OCI-LY1 (cell line): ENCODE measurements around the gene C19orf47.
A peak's percentile ranks its signal among the peaks of the same experiment; 100 is the strongest.

Experiments
- H2AFZ ChIP-seq: fragments of 200-600 bp; sonication (generic), shearing (Covaris generic); 2 replicates; pipeline ENCODE4 v1.6.0; 2014; ENCODE audit warnings: antibody characterized with exemption, mild to moderate bottlenecking, low read length
- H3F3A ChIP-seq: fragments of 200-600 bp; sonication (generic), shearing (Covaris generic); 2 replicates; pipeline ENCODE4 v1.6.0; 2014; ENCODE audit warnings: mild to moderate bottlenecking, antibody characterized with exemption, low read length, moderate library complexity; ENCODE audit not compliant: insufficient read depth
- H3K27ac ChIP-seq: fragments of 200-600 bp; sonication (generic); 2 replicates; pipeline ENCODE4 v1.5.1; 2014; ENCODE audit warnings: low read length, mixed run types, mild to moderate bottlenecking, low read depth; ENCODE audit not compliant: poor library complexity, severe bottlenecking
- H3K27me3 ChIP-seq: fragments of 200-600 bp; sonication (generic); 2 replicates; pipeline ENCODE4 v1.6.0; 2014; ENCODE audit warnings: antibody characterized with exemption, mild to moderate bottlenecking, low read length, moderate library complexity; ENCODE audit not compliant: insufficient read depth
- H3K36me3 ChIP-seq: fragments of 200-600 bp; sonication (generic); 2 replicates; pipeline ENCODE4 v1.6.1; 2014; ENCODE audit warnings: mild to moderate bottlenecking, antibody characterized with exemption, low read length, moderate library complexity, mixed read lengths; ENCODE audit not compliant: insufficient read depth
- H3K4me1 ChIP-seq: fragments of 200-600 bp; sonication (generic); 2 replicates; pipeline ENCODE4 v1.5.1; 2014; ENCODE audit warnings: mild to moderate bottlenecking, low read length, moderate library complexity; ENCODE audit not compliant: insufficient read depth, severe bottlenecking
- H3K4me2 ChIP-seq: fragments of 200-600 bp; sonication (generic), shearing (Covaris generic); 2 replicates; pipeline ENCODE4 v1.6.1; 2014; ENCODE audit warnings: low read length
- H3K4me3 ChIP-seq: fragments of 200-600 bp; sonication (generic); 2 replicates; pipeline ENCODE4 v1.5.1; 2014; ENCODE audit warnings: low read length, low read depth, mild to moderate bottlenecking, mixed read lengths; ENCODE audit not compliant: poor library complexity, severe bottlenecking
- H3K79me2 ChIP-seq: fragments of 200-600 bp; shearing (Covaris generic); 2 replicates; pipeline ENCODE4 v1.6.1; 2016; ENCODE audit warnings: mixed run types, low read length, mixed read lengths; ENCODE audit not compliant: insufficient read depth
- H3K9ac ChIP-seq: fragments of 200-600 bp; sonication (generic), shearing (Covaris generic); 2 replicates; pipeline ENCODE4 v1.6.1; 2014; ENCODE audit warnings: mild to moderate bottlenecking, low read length, mixed read lengths
- H3K9me2 ChIP-seq: fragments of 200-600 bp; sonication (generic), shearing (Covaris generic); 2 replicates; pipeline ENCODE4 v1.6.1; 2014; ENCODE audit warnings: low read depth, mild to moderate bottlenecking, low read length, mixed read lengths
- H3K9me3 ChIP-seq: fragments of 200-600 bp; shearing (Covaris generic); 2 replicates; pipeline ENCODE4 v1.6.1; 2014; ENCODE audit warnings: low read length, mixed read lengths
- H4K20me1 ChIP-seq: fragments of 200-600 bp; sonication (generic), shearing (Covaris generic); 2 replicates; pipeline ENCODE4 v1.6.0; 2016; ENCODE audit warnings: mild to moderate bottlenecking, low read length; ENCODE audit not compliant: insufficient read depth
- EZH2 ChIP-seq: fragments of 200-600 bp; sonication (generic), shearing (Covaris generic); IDR thresholded peaks from 2 replicates; pipeline ENCODE4 v1.8.0; 2017; ENCODE audit warnings: borderline replicate concordance, mixed run types, mild to moderate bottlenecking, antibody characterized with exemption, low read length, moderate library complexity, mixed read lengths
- TF ChIP-seq, protein P1 (sequence below): fragments of 200-600 bp; sonication (generic), shearing (Covaris generic); IDR thresholded peaks from 2 replicates; pipeline ENCODE4 v1.5.1; 2017; ENCODE audit warnings: mild to moderate bottlenecking, antibody characterized with exemption, low read length, moderate library complexity, mixed read lengths

Gene C19orf47

DNA sequence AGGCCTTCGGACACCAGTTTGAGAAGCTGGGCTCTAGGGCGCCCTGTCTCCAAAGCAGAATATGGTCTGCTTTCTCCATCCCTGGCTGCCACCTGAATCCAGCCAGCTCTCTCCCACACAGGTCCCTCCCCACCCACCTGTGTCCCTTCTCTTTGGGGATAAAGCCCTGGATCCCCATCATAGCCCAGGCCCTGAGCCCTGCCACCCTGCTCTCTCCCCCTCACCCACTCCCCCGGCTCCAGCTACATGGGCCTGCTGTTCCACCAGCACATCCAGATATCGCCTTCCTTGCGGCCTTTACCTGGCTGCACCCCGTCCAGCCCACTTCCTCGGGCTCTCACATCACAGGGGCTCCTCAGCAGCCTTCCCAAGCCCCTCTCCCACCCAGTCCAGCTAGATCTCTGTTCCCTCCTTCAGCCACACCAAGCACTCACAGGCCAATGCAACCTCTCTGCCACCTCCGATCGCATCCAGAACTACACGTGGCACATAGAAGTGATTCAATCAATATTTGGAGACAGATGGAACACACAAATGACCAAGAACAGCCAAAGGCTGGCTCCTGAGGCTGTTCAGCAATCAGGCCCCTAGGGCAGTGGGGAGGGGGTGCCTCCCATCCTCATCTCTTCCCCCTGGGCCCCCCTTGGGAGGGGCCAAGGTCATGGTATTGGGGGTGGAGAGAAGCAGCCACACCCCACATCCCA is 70.7 kb downstream of the C19orf47 start:
- no peaks in the 10 kb centered on the region for H3K9me3 ChIP-seq
- no peaks in the 10 kb centered on the region for H4K20me1 ChIP-seq
- H3K4me3 ChIP-seq = no peak overlapping the region
- H3K4me1 ChIP-seq = peaks cover 79% of the 10 kb centered on the region
- H3K9ac ChIP-seq = no peak overlapping the region; the same call in 1 of the 2 replicates
- TF ChIP-seq EZH2 = no peak
- TF ChIP-seq, protein P1, sequence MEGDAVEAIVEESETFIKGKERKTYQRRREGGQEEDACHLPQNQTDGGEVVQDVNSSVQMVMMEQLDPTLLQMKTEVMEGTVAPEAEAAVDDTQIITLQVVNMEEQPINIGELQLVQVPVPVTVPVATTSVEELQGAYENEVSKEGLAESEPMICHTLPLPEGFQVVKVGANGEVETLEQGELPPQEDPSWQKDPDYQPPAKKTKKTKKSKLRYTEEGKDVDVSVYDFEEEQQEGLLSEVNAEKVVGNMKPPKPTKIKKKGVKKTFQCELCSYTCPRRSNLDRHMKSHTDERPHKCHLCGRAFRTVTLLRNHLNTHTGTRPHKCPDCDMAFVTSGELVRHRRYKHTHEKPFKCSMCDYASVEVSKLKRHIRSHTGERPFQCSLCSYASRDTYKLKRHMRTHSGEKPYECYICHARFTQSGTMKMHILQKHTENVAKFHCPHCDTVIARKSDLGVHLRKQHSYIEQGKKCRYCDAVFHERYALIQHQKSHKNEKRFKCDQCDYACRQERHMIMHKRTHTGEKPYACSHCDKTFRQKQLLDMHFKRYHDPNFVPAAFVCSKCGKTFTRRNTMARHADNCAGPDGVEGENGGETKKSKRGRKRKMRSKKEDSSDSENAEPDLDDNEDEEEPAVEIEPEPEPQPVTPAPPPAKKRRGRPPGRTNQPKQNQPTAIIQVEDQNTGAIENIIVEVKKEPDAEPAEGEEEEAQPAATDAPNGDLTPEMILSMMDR = no peak
- no peak overlapping the region for H2AFZ ChIP-seq
- no peaks in the 10 kb centered on the region for H3K27me3 ChIP-seq
- no peaks in the 10 kb centered on the region for H3K9me2 ChIP-seq
- H3K36me3 ChIP-seq = peaks cover 5% of the 10 kb centered on the region; the same call in 1 of the 2 replicates
- H3K27ac ChIP-seq = peak overlapping the region; percentile 97
- H3K4me2 ChIP-seq = no peak overlapping the region
- H3K79me2 ChIP-seq = peaks cover 84% of the 10 kb centered on the region
- no peaks in the 10 kb centered on the region for H3F3A ChIP-seq

DNA sequence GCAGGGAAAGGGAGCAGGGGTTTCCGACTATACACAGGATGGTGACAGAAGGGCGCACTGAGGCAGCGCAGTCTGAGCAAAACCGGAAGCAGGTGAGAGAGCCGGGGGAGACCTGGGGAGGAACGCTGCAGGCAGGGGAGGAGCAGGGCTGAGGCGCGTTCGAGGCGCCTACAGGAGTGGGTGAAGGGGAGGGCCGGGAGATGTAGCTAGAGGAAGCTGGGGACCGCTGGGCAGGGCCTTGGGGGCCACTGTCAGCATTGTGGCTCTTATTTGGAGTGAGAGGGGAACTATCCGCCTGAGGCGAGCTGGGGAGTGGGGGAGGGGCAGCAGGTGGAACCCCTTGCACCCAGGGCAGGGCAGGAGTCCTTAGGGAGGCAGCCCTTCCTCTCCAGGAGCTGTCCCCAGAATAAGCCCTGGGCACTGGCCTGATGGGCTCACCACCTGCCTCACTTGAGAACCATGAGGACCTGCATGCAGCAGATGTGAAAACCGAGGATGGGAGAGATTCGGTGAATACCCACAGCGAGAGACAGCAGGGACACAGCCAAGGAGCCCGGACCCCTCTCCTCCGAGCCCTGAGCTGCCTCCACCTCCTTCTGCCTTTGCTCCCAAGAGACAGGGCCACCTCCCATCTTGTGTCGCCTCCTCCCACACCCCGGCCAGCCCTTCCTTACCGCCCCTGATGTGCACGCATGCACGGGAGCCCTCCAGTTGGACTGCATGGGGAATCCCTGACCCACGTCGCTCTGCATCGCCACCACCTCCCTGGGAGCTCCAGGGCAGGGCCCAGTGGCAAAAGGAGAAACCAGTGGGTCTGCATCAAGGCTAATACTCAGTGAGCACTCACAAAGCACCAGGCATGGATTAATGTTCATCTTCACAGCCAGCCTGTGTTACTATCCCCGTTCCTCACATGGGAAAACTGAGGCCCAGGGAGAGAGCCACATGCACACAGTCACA is 73.3 kb downstream of the C19orf47 start:
- Histone ChIP-seq H3K4me2 (peak overlapping the region; percentile 69), H3K79me2 (peaks cover 87% of the 10 kb centered on the region), H3K4me3 (peak overlapping the region; percentile 50), H4K20me1 (no peaks in the 10 kb centered on the region), H3K36me3 (peaks cover 17% of the 10 kb centered on the region), H3F3A (no peaks in the 10 kb centered on the region), H3K9me3 (no peaks in the 10 kb centered on the region), H3K9me2 (no peaks in the 10 kb centered on the region), H3K27ac (peak overlapping the region; percentile 70), H3K9ac (peak overlapping the region; percentile 63), H3K4me1 (peaks cover 52% of the 10 kb centered on the region), H2AFZ (no peak overlapping the region), H3K27me3 (no peaks in the 10 kb centered on the region)
- TF ChIP-seq EZH2 = no peak
- TF ChIP-seq, protein P1 = no peak

DNA sequence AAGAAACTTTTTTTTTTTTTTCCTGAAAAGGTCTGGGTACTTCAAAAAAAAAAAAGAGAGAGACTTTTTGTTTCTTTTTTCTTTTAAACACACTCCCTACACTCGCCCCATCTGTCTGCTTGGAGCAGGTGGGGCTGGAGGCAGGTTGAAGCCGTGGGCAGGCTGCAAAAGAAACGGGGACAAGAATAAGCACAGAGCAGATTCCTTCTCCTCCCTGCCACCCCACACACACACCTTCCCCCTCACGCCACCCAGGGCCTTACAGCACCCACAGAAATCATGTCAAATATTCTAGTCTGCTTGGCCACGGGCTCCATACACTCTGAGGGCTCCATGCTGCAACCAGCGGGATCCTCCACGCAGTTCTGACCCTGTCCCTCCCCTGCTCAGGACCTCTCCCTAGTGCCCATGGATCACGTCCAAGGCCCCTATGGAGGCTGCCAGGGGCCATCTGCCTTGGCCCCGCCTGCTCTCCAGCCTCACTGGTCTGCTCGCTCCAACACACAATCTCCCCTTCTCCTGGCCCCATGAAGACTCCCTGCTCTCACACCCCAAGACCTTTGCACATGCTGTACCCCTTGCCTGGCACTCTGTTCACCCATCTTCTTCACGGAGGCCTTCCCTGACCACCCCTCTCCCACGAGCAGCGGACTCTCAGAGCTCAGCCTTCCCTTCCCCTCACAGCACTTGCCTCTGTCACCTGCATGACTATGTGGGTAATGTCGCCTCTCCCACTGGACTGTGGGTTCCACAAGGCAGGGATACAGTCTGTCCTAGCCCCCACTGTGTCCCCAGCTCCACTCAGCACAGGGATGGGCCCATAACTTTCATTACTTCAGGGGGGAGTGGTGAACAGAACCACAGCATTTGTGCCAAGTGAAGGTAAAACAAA is 74.5 kb downstream of the C19orf47 start:
- no peak overlapping the region for H2AFZ ChIP-seq
- H3K4me1 ChIP-seq = peaks cover 41% of the 10 kb centered on the region
- TF ChIP-seq EZH2 = no peak
- TF ChIP-seq, protein P1 = no peak
- peak overlapping the region; percentile 70 for H3K27ac ChIP-seq
- no peaks in the 10 kb centered on the region for H4K20me1 ChIP-seq
- no peaks in the 10 kb centered on the region for H3K27me3 ChIP-seq
- no peaks in the 10 kb centered on the region for H3F3A ChIP-seq
- no peak overlapping the region; the same call in 1 of the 2 replicates for H3K4me2 ChIP-seq
- H3K4me3 ChIP-seq = no peak overlapping the region
- H3K9me2 ChIP-seq = no peaks in the 10 kb centered on the region
- peaks cover 78% of the 10 kb centered on the region for H3K79me2 ChIP-seq
- peaks cover 23% of the 10 kb centered on the region for H3K36me3 ChIP-seq
- H3K9me3 ChIP-seq = no peaks in the 10 kb centered on the region
- H3K9ac ChIP-seq = no peak overlapping the region; the same call in 1 of the 2 replicates
